Panc1 (cell line): ENCODE measurements around the gene PMPCA. TPM values are rescaled to one million over a fixed set of nuclear protein-coding genes. Genes with fewer than 3 reads are reported as not detected.

ENCODE experiments used
- ATAC-seq: fragments of 200-7000 bp; cut with Tn5 transposase; 2 replicates; pipeline ENCODE4 v1.9.1; 2020; ENCODE audit warnings: mild to moderate bottlenecking, moderate library complexity
- BruUV-seq: library from RNA; stranded (reverse); fragments of 400-500 nt; replicated peaks from 2 replicates; lab custom pipeline; 2021; lab: Mats Ljungman, UMichigan
- CTCF ChIA-PET: fragments of 300-600 bp; sonication (Branson Sonifier 250); formaldehyde crosslinking; loops from one replicate; lab custom pipeline; 2022; ENCODE audit warnings: antibody characterized with exemption; lab: Charles Lee
- POLR2A ChIA-PET: fragments of 300-600 bp; sonication (Branson Sonifier 250); formaldehyde crosslinking; loops from one replicate; lab custom pipeline; 2022; ENCODE audit warnings: antibody characterized with exemption; lab: Charles Lee
- DNase-seq: peaks from one replicate; pipeline ENCODE4 v3.0.0-alpha.2; 2010; ENCODE audit warnings: low read depth, low spot score
- H3K27ac ChIP-seq: 2 replicates; pipeline ENCODE4 v1.5.1; 2011; ENCODE audit warnings: mild to moderate bottlenecking, low read length, inconsistent platforms
- H3K27me3 ChIP-seq: fragments of 200-500 bp; sonication (Bioruptor generic); 2 replicates; pipeline ENCODE4 v1.6.0; 2014; ENCODE audit warnings: low read length, inconsistent platforms; ENCODE audit not compliant: control insufficient read depth, insufficient read depth
- H3K36me3 ChIP-seq: fragments of 200-500 bp; sonication (Bioruptor generic); 2 replicates; pipeline ENCODE4 v1.5.1; 2014; ENCODE audit warnings: inconsistent platforms, mild to moderate bottlenecking, low read length, moderate library complexity; ENCODE audit not compliant: control insufficient read depth, insufficient read depth
- H3K4me1 ChIP-seq: 2 replicates; pipeline ENCODE4 v1.5.1; 2011; ENCODE audit warnings: inconsistent platforms, mild to moderate bottlenecking, low read length, moderate library complexity; ENCODE audit not compliant: control insufficient read depth, insufficient read depth
- H3K4me3 ChIP-seq, 2 experiments: 2 replicates each; pipeline ENCODE4 v1.5.1; 2011 to 2012; ENCODE audit warnings: low read depth in 2 of 2, low read length in 2 of 2, mild to moderate bottlenecking in 2 of 2, inconsistent platforms in 1 of 2, moderate library complexity in 1 of 2
- H3K9me3 ChIP-seq: fragments of 200-500 bp; sonication (Bioruptor generic); 2 replicates; pipeline ENCODE4 v1.5.1; 2014; ENCODE audit warnings: low read depth, mild to moderate bottlenecking, inconsistent platforms, low read length, moderate library complexity; ENCODE audit not compliant: control insufficient read depth, insufficient read depth
- CTCF ChIP-seq: fragments of 450-650 bp; IDR thresholded peaks from 2 replicates; pipeline ENCODE4 v1.5.1; 2017; ENCODE audit warnings: mild to moderate bottlenecking
- POLR2AphosphoS5 ChIP-seq: IDR thresholded peaks from 2 replicates; pipeline ENCODE4 v1.6.1; 2012; ENCODE audit warnings: mild to moderate bottlenecking, low read depth, low read length, moderate library complexity
- REST ChIP-seq, 2 experiments: IDR thresholded peaks; 2 replicates each; pipeline ENCODE4 v1.6.1; 2011 to 2012; ENCODE audit warnings: low read depth in 2 of 2, control low read depth in 1 of 2, low read length in 1 of 2, mild to moderate bottlenecking in 1 of 2, moderate library complexity in 1 of 2; ENCODE audit not compliant: insufficient read depth in 1 of 2
- SIN3A ChIP-seq: IDR thresholded peaks from 2 replicates; pipeline ENCODE4 v1.6.1; 2012; ENCODE audit warnings: low read depth, mild to moderate bottlenecking, low read length, moderate library complexity, borderline replicate concordance; ENCODE audit not compliant: insufficient read depth
- TCF7L2 ChIP-seq: IDR thresholded peaks from 2 replicates; pipeline ENCODE4 v1.6.1; 2011; ENCODE audit warnings: mild to moderate bottlenecking, low read depth, low read length, inconsistent platforms
- in situ Hi-C: cut with HindIII; loops from 2 replicates; pipeline ENCODE4 v1.10.0; 2016; ENCODE audit warnings: low sequenced_read_pairs, low pct_unique_long_range_greater_than_20kb
- intact Hi-C: fragments of 100-400 bp; cut with micrococcal nuclease; formaldehyde crosslinking; loops from one replicate; pipeline ENCODE4 v1.10.0; 2022; ENCODE audit not compliant: unreplicated experiment
- total RNA-seq: library from RNA; stranded (reverse); gene quantifications from one replicate; pipeline ENCODE4 v1.2.1, GENCODE V29; 2021; ENCODE audit not compliant: unreplicated experiment

The PMPCA gene
- total RNA-seq, 1 experiment from 2014 or later: 60.9 TPM

- Histone ChIP-seq H3K4me1 (0 out of 2 replicates have a peak, but pooled peaks cover 4% of the 10 kb centered on the region), H3K27ac (no peak overlapping the region), H3K36me3 (no peaks in the 10 kb centered on the region; the same call in 1 of the 2 replicates), H3K4me3 (no peak overlapping the region), H3K27me3 (no peaks in the 10 kb centered on the region), H3K9me3 (no peaks in the 10 kb centered on the region)
- BruUV-seq: no TSS peak
- POLR2A ChIA-PET: interaction anchor here (1.0 kb wide), 1 partner anchor 9 kb away, joined by 6 read pairs; no protein-coding TSS in a partner anchor
- TF ChIP-seq CTCF: no peak
- no peak for TF ChIP-seq SIN3A
- TF ChIP-seq POLR2AphosphoS5: no peak
- TF ChIP-seq REST (IDR thresholded peaks at IDR 0.05; ENCODE audit: insufficient read depth in 1 of 2, low read depth in 2 of 2, low read length in 1 of 2): no peak
- TF ChIP-seq TCF7L2: no peak
- no peak for DNase-seq
- in situ Hi-C loops: no loop called here
- CTCF ChIA-PET: no interaction called here
- ATAC-seq: no peak
- intact Hi-C loops: no loop called here
Observed at GRCh38 chr9:136394312-136395019, 16.0 kb upstream of the PMPCA start.

GRCh38 chr9:136395020-136395340 is 15.5 kb upstream of the PMPCA start:
- POLR2A ChIA-PET: no interaction called here
- ATAC-seq: no peak
- Histone ChIP-seq H3K9me3 (no peaks in the 10 kb centered on the region), H3K4me1 (0 out of 2 replicates have a peak, but pooled peaks cover 4% of the 10 kb centered on the region), H3K27me3 (no peaks in the 10 kb centered on the region), H3K4me3 (no peak overlapping the region), H3K36me3 (no peaks in the 10 kb centered on the region; the same call in 1 of the 2 replicates), H3K27ac (no peak overlapping the region)
- CTCF ChIA-PET: no interaction called here
- in situ Hi-C loops (no loop called here), intact Hi-C loops (no loop called here)
- no TSS peak for BruUV-seq
- DNase-seq: no peak
- TF ChIP-seq SIN3A (no peak), TCF7L2 (no peak), CTCF (no peak), POLR2AphosphoS5 (no peak), REST (IDR thresholded peaks at IDR 0.05; ENCODE audit: insufficient read depth in 1 of 2, low read depth in 2 of 2, low read length in 1 of 2) (no peak)
